GM21737 (cell line): Measurements from ENCODE around the gene ARID3C.
"Not testable (repeated sequence)": the region's sequence is repeated elsewhere in the genome, so short reads cannot be mapped to it uniquely, and the experiment has no call there.

Experiments used
- ATAC-seq: cut with Tn5 transposase; IDR thresholded peaks from one replicate; pipeline ENCODE4 v1.9.1; 2021; ENCODE audit warnings: mild to moderate bottlenecking, moderate library complexity; ENCODE audit not compliant: unreplicated experiment

Gene ARID3C

GRCh38 chr9:34653151-34654072, 24.5 kb upstream of the ARID3C start:
- ATAC-seq: no peak

- no peak for ATAC-seq
Measured at GRCh38 chr9:34652602-34653000, 23.7 kb upstream of the ARID3C start.

GRCh38 chr9:34651876-34652601, 23.2 kb upstream of the ARID3C start, which contains the start of gene IL11RA:
TSS of gene IL11RA (plus strand) at chr9:34652185. CDS start at chr9:34655218, 3,033 bp downstream.
- ATAC-seq: no peak

- no peak for ATAC-seq
Measured at GRCh38 chr9:34651321-34651720, 22.5 kb upstream of the ARID3C start.

- no peak for ATAC-seq
Measured at GRCh38 chr9:34650816-34651215, 21.9 kb upstream of the ARID3C start.

GRCh38 chr9:34648673-34649072, 19.8 kb upstream of the ARID3C start:
- no peak for ATAC-seq

GRCh38 chr9:34647651-34648050, 18.8 kb upstream of the ARID3C start:
- ATAC-seq: no peak

- no peak for ATAC-seq
Measured at GRCh38 chr9:34647084-34647403, 18.2 kb upstream of the ARID3C start.

GRCh38 chr9:34646211-34647083, 17.6 kb upstream of the ARID3C start, which contains the start of gene GALT:
TSS of gene GALT (plus strand) at chr9:34646675. CDS start at chr9:34646705, 30 bp downstream.
- peak; percentile 89 for ATAC-seq

- no peak for ATAC-seq
Measured at GRCh38 chr9:34644766-34645314, 16.0 kb upstream of the ARID3C start.

GRCh38 chr9:34642679-34643078, 13.8 kb upstream of the ARID3C start:
- ATAC-seq: no peak

GRCh38 chr9:34639322-34639721, 10.5 kb upstream of the ARID3C start:
- not testable (repeated sequence) for ATAC-seq

GRCh38 chr9:34638138-34638445, 9.2 kb upstream of the ARID3C start:
- ATAC-seq: no peak

- ATAC-seq: peak; percentile 90
Measured at GRCh38 chr9:34637356-34638137, 8.7 kb upstream of the ARID3C start, which contains the start of gene SIGMAR1. TSS of gene SIGMAR1 (minus strand) at chr9:34637787. CDS start at chr9:34637697, 90 bp downstream.

- no peak for ATAC-seq
Measured at GRCh38 chr9:34636791-34637355, 8.0 kb upstream of the ARID3C start.

GRCh38 chr9:34635556-34635955, 6.7 kb upstream of the ARID3C start:
- ATAC-seq: no peak

GRCh38 chr9:34634551-34635248, 5.8 kb upstream of the ARID3C start:
- no peak for ATAC-seq

GRCh38 chr9:34633851-34634550, 5.1 kb upstream of the ARID3C start:
- peak; percentile 35 for ATAC-seq
